HG02870 (cell line): Measurements from ENCODE around the gene CRTAP.
"Not testable (repeated sequence)": the region's sequence is repeated elsewhere in the genome, so short reads cannot be mapped to it uniquely, and the experiment has no call there.

Source experiments
- ATAC-seq: cut with Tn5 transposase; IDR thresholded peaks from one replicate; pipeline ENCODE4 v1.9.1; 2021; ENCODE audit warnings: mild to moderate bottlenecking, moderate library complexity; ENCODE audit not compliant: unreplicated experiment

CRTAP gene

GRCh38 chr3:33137691-33138090, 23.9 kb downstream of the CRTAP start:
- no peak for ATAC-seq

GRCh38 chr3:33139006-33139623, 25.3 kb downstream of the CRTAP start:
- ATAC-seq = peak; percentile 49

DNA sequence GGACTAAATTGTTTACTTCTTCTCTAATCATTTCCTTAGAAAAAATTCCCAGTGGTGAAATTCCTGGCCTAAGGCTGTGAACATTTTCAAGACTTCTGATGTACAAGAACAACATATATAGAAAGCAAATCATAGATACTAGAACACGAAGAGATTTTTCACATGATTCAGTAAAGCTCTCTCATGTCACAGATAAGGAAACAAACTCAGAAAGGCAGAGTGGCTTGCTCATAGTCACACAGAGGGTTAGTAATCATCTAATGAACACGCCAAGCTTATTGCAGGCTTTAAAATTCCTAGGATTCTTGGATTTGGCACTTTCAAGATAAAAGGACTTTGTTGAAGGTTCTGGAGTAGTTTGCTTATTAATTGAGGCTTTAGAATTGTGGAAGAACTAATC, 26.2 kb downstream of the CRTAP start:
- ATAC-seq = no peak

DNA sequence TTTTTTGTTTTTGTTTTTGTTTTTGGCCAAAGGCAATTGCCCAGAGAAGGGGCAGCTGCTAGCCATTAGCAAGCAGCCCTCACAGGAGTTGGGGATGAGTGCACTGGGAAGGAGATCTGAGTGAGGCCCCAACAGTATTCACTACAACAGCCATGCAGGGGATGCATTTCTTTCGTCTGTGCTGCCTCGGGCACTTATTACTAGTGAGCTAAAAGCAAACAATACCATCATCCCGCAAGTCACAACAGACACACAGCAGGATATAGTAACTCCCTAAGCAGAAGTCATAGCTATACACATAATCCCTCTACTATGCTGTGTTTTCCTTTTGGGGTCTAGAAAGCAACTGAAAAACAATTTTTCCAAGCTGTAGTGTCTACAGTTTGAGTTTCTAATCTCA, 27.2 kb downstream of the CRTAP start:
- ATAC-seq = no peak

- no peak for ATAC-seq
Measured at GRCh38 chr3:33144433-33144832, 30.6 kb downstream of the CRTAP start.

GRCh38 chr3:33145221-33145900, 31.5 kb downstream of the CRTAP start:
- no peak for ATAC-seq

- no peak for ATAC-seq
Measured at GRCh38 chr3:33145901-33146580, 32.2 kb downstream of the CRTAP start.

DNA sequence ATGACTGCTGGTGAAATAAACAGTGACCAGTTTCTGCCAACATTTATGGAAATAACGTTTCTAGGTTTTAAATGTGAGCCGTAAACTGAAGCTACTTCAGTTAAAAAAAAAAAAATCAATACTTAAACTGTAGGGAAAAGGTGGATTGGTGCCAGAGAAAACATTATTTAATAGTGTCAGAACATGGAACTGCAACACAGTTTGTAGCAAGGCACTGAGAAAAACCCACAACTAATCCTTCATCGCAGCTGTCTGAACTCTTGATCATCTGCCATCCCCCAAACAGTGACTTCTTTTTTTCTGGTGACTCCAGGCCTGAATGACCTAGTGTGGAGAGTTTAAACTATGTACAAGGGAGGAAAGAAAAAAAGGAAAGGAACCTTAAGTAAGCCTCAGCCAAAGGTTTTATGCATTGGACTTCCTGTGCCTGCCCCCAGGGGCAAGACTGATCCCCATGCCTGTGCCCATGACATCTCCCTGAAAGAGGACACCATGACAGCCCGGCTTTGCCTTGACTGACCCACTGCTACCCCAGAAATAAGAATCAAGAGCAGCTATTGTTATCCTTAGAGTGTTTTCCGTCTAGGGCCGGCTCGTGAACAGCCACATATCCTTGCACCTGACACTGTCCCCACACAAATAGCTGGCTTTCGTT, 33.1 kb downstream of the CRTAP start:
- no peak for ATAC-seq

GRCh38 chr3:33149342-33149741, 35.5 kb downstream of the CRTAP start:
- ATAC-seq = no peak

GRCh38 chr3:33152363-33153360, 38.8 kb downstream of the CRTAP start:
- ATAC-seq = no peak

- ATAC-seq = no peak
Measured at GRCh38 chr3:33153782-33154181, 40.0 kb downstream of the CRTAP start.

GRCh38 chr3:33155301-33155700, 41.5 kb downstream of the CRTAP start:
- ATAC-seq = no peak

DNA sequence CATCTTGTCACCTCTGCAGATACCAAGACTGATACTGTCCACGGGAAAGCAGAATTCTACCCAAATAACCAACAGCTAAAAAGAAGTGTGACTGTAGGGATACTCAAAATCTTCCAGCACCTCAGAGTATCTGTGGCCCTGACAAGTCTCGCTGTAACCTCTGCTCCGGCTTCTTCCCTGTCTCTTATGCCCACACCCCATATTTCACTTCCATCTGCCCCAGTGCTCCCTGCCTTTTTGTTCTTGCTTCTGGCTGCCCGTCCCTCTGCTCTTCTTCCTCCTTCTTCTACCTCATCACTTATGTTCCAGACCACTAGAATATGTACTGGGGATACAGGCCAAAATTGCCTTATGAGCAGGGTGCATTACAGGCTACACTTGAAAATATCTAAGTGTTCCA, 45.4 kb downstream of the CRTAP start:
- no peak for ATAC-seq

DNA sequence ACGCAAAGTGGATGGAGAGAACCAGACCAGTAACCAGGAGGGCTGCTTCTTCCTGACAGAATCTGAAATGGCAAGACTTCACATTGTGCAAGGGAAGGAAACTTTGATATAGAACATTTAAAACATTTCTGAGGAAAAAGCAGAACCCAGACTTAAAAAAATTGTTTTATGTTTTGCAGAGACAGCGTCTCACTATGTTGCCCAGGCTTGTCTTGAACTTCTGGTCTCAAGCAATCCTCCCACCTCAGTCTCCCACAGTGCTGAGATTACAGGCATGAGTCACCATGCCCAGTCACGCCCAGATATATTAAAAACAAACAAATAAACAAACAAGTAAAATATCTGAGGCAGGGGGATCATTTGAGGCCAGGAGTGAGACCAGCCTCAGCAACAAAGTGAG, 46.2 kb downstream of the CRTAP start:
- ATAC-seq = no peak

DNA sequence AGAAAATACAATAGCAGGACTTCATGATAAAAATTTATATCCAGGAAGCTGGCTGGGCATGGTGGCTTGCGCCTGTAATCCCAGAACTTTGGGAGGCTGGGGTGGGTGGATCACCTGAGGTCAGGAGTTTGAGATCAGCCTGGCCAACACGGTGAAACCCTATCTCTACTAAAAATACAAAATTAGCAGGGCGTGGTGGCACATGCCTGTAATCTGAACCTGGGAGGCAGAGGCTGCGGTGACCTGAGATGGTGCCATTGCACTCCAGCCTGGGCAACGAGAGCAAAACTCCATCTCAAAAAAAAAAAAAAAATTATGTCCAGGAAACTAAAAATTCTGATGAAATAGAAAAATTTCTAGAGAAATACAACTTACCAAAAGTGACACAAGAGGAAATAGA, 48.8 kb downstream of the CRTAP start:
- ATAC-seq = not testable (repeated sequence)

GRCh38 chr3:33165372-33165771, 51.6 kb downstream of the CRTAP start:
- ATAC-seq = no peak

GRCh38 chr3:33166095-33166494, 52.3 kb downstream of the CRTAP start:
- no peak for ATAC-seq

GRCh38 chr3:33167284-33167683, 53.5 kb downstream of the CRTAP start:
- no peak for ATAC-seq

DNA sequence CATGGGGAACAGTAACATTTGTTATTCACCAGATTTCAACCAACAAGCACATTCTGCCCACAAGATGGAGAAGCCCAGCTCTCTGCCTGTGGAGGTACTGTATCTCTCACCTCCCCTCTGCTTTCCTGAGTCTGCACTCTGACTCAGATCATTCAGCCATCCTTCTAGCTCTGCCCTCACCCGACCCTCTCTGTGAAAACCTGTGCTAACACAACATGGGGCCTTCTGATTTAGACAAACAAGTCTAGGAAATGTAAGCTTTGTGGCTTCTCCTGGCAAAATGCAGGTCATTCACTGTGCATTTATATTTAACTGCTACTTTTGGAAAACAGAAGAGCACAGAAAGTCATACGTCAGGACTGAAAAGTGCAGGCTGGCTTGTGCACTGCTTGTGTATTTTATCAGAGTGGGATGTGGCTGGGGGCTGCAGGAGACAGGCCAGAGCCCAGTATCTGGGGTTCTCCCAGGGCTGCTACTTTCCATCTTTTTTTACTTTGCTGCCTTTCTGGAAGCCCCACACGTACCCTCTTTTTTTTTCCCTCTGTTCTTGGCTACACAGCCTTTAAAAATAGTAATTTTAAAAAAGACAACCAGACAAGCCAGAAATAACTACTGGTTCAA, 54.0 kb downstream of the CRTAP start:
- no peak for ATAC-seq

DNA sequence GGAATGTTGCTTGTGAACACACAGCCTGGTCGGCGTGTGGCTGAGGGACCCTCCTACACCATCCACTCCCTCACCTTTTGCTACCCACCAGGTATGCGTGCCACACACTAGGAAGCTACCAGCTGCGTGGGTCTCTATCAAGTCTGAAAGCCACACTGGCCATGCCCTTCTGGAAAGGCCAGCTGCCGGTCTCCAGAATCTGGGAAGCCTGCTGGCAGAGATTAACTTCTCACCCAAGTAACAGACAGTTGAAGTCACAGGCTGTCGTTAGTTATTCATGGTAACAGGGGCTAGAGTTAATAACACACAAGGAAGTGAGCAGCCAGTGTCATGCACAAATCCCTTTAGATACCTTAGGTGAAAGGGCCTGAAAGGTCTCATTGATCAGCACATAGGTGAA, 56.7 kb downstream of the CRTAP start:
- ATAC-seq = no peak
